ENCODE results near the gene RPS6KA2. TPM values are rescaled to one million over a fixed set of nuclear protein-coding genes. Genes with fewer than 3 reads are reported as not detected.

The RPS6KA2 gene
- total and polyA plus RNA-seq, 2 donors (not counting 3 experiments of a cell fraction or from before 2014, with no cell fraction given) = 54.5 to 75.8 TPM

DNA sequence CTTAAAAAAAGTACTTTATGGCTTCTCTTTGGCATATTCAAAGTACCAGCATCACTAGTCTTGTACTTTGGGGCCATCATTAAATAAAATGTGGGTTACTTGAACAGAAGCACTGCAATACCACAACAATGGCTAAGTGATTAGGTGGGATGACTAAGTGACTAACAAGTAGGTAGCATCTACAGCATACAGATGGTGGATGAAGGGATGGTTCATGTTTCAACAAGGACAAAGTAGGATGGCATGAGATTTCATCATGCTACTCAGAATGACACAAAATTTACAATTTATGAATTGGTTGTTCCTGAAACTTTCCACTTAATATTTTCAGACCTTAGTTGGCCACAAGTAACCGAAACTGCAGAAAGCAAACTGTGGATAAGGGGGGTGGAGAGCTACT is 252.0 kb downstream of the RPS6KA2 start:
- FAIRE-seq = no peak
- BruUV-seq (replicated peaks) = no TSS peak

More for the DNA sequence above, 252.0 kb downstream of the RPS6KA2 start:
- H2AFZ ChIP-seq (ENCODE audit: low read depth, low read length) = no peak overlapping the region
- no peak overlapping the region for H3K9ac ChIP-seq (replicated peaks; ENCODE audit: extremely low read depth, insufficient read depth, low read length)
- H3K4me2 ChIP-seq (ENCODE audit: insufficient read depth, low read length) = no peak overlapping the region
- no peaks in the 10 kb centered on the region for H3K4me1 ChIP-seq (ENCODE audit: control insufficient read depth, extremely low read depth, insufficient read depth, low read length)
- DNase-seq (ENCODE audit: low read depth, low spot score) = no peak
- H3K27ac ChIP-seq (ENCODE audit: insufficient read depth, low read depth, low read length) = no peak overlapping the region
- no peaks in the 10 kb centered on the region for H3K36me3 ChIP-seq (ENCODE audit: control insufficient read depth in 2 of 2, extremely low read depth in 1 of 2, insufficient read depth in 2 of 2, low read length in 2 of 2)
- intact Hi-C loops (cut with micrococcal nuclease) (no loop called here), dilution Hi-C loops (cut with MboI; ENCODE audit: extremely low pct_ligation_motif_present, low sequenced_read_pairs) (no loop called here)
- H4K20me1 ChIP-seq (replicated peaks; ENCODE audit: control insufficient read depth, extremely low read depth, insufficient read depth, low read length) = no peaks in the 10 kb centered on the region
- POLR2A ChIA-PET = no interaction called here
- no peaks in the 10 kb centered on the region for H3K9me1 ChIP-seq (replicated peaks; ENCODE audit: control insufficient read depth, extremely low read depth, insufficient read depth, low read length)
- no peaks in the 10 kb centered on the region for H3K9me3 ChIP-seq (replicated peaks; ENCODE audit: control insufficient read depth, insufficient read depth, low read length)
- no peaks in the 10 kb centered on the region for H3K27me3 ChIP-seq (ENCODE audit: control insufficient read depth in 2 of 2, insufficient read depth in 2 of 2, low read length in 2 of 2)
- H3K4me3 ChIP-seq (replicated peaks in 1 of 3; ENCODE audit: insufficient read depth in 1 of 3, low read depth in 1 of 3, low read length in 3 of 3) = no peak overlapping the region
- CTCF ChIA-PET = no interaction called here
- TF ChIP-seq GATA2 (IDR thresholded peaks at IDR 0.05; ENCODE audit: insufficient read depth, insufficient read length, low read depth, low read length) = no peak
- no peak for TF ChIP-seq POLR2A (IDR thresholded peaks at IDR 0.05; ENCODE audit: low read depth, low read length)
- TF ChIP-seq FOS (IDR thresholded peaks at IDR 0.05; ENCODE audit: borderline replicate concordance, insufficient read depth, low read length) = no peak
- no peak for TF ChIP-seq POLR2AphosphoS5 (IDR thresholded peaks at IDR 0.05; ENCODE audit: insufficient read depth, low read depth, low read length)
- TF ChIP-seq MYC (IDR thresholded peaks at IDR 0.05; ENCODE audit: low read depth, low read length) = no peak
- TF ChIP-seq EZH2 (IDR thresholded peaks at IDR 0.05; ENCODE audit: borderline replicate concordance, low read depth, low read length, severe bottlenecking) = no peak
- TF ChIP-seq, protein P1, sequence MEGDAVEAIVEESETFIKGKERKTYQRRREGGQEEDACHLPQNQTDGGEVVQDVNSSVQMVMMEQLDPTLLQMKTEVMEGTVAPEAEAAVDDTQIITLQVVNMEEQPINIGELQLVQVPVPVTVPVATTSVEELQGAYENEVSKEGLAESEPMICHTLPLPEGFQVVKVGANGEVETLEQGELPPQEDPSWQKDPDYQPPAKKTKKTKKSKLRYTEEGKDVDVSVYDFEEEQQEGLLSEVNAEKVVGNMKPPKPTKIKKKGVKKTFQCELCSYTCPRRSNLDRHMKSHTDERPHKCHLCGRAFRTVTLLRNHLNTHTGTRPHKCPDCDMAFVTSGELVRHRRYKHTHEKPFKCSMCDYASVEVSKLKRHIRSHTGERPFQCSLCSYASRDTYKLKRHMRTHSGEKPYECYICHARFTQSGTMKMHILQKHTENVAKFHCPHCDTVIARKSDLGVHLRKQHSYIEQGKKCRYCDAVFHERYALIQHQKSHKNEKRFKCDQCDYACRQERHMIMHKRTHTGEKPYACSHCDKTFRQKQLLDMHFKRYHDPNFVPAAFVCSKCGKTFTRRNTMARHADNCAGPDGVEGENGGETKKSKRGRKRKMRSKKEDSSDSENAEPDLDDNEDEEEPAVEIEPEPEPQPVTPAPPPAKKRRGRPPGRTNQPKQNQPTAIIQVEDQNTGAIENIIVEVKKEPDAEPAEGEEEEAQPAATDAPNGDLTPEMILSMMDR (IDR thresholded peaks at IDR 0.05; ENCODE audit: extremely low read depth in 1 of 2, insufficient read depth in 1 of 2, low read depth in 1 of 2, low read length in 2 of 2) = no peak
- TF ChIP-seq JUN (IDR thresholded peaks at IDR 0.05; ENCODE audit: borderline replicate concordance, insufficient read depth, insufficient read length, low read depth) = no peak
- TF ChIP-seq MAX (IDR thresholded peaks at IDR 0.05; ENCODE audit: insufficient read depth, insufficient read length) = no peak
- H3K79me2 ChIP-seq (ENCODE audit: control insufficient read depth, insufficient read depth, low read length) = no peaks in the 10 kb centered on the region

All from endothelial cell of umbilical vein (primary cell).